ENCODE results near the gene FUT8.

FUT8 gene

GRCh38 chr14:65499138-65499537 is 86.6 kb downstream of the FUT8 start:
- Histone ChIP-seq H3K27me3 (ENCODE audit: low read depth, low read length) (no peaks in the 10 kb centered on the region), H3K36me3 (ENCODE audit: control insufficient read depth in 1 of 2, insufficient read depth in 2 of 2, low read length in 2 of 2) (no peaks in the 10 kb centered on the region), H3K4me1 (ENCODE audit: control insufficient read depth in 1 of 2, insufficient read depth in 2 of 2, low read length in 2 of 2) (peaks cover 0 to 12% of the 10 kb centered on the region in 2 donors), H3K27ac (ENCODE audit: low read length) (no peak overlapping the region), H3K9me3 (ENCODE audit: control insufficient read depth in 1 of 2, low read length in 2 of 2) (no peaks in the 10 kb centered on the region), H3K4me3 (ENCODE audit: low read depth in 1 of 2, low read length in 2 of 2) (no peak overlapping the region)

- peaks cover 0 to 12% of the 10 kb centered on the region in 2 donors for H3K4me1 ChIP-seq (ENCODE audit: control insufficient read depth in 1 of 2, insufficient read depth in 2 of 2, low read length in 2 of 2)
- no peak overlapping the region for H3K4me3 ChIP-seq (ENCODE audit: low read depth in 1 of 2, low read length in 2 of 2)
- H3K27ac ChIP-seq (ENCODE audit: low read length): peak overlapping the region; percentile 72
- no peaks in the 10 kb centered on the region for H3K27me3 ChIP-seq (ENCODE audit: low read depth, low read length)
- H3K9me3 ChIP-seq (ENCODE audit: control insufficient read depth in 1 of 2, low read length in 2 of 2): no peaks in the 10 kb centered on the region
- H3K36me3 ChIP-seq (ENCODE audit: control insufficient read depth in 1 of 2, insufficient read depth in 2 of 2, low read length in 2 of 2): no peaks in the 10 kb centered on the region
These were observed 87.5 kb downstream of the FUT8 start for GRCh38 chr14:65500075-65500474.

- H3K4me1 ChIP-seq (ENCODE audit: control insufficient read depth in 1 of 2, insufficient read depth in 2 of 2, low read length in 2 of 2): peaks cover 0 to 12% of the 10 kb centered on the region in 2 donors
- H3K27me3 ChIP-seq (ENCODE audit: low read depth, low read length): no peaks in the 10 kb centered on the region
- no peaks in the 10 kb centered on the region for H3K9me3 ChIP-seq (ENCODE audit: control insufficient read depth in 1 of 2, low read length in 2 of 2)
- no peaks in the 10 kb centered on the region for H3K36me3 ChIP-seq (ENCODE audit: control insufficient read depth in 1 of 2, insufficient read depth in 2 of 2, low read length in 2 of 2)
- H3K4me3 ChIP-seq (ENCODE audit: low read depth in 1 of 2, low read length in 2 of 2): no peak overlapping the region
- H3K27ac ChIP-seq (ENCODE audit: low read length): no peak overlapping the region
These were observed 88.8 kb downstream of the FUT8 start for GRCh38 chr14:65501328-65501727.

GRCh38 chr14:65502676-65503124 is 90.2 kb downstream of the FUT8 start:
- Histone ChIP-seq H3K4me3 (ENCODE audit: low read depth in 1 of 2, low read length in 2 of 2) (no peak overlapping the region), H3K4me1 (ENCODE audit: control insufficient read depth in 1 of 2, insufficient read depth in 2 of 2, low read length in 2 of 2) (peaks cover 0 to 12% of the 10 kb centered on the region in 2 donors), H3K27ac (ENCODE audit: low read length) (no peak overlapping the region), H3K36me3 (ENCODE audit: control insufficient read depth in 1 of 2, insufficient read depth in 2 of 2, low read length in 2 of 2) (no peaks in the 10 kb centered on the region), H3K27me3 (ENCODE audit: low read depth, low read length) (no peaks in the 10 kb centered on the region), H3K9me3 (ENCODE audit: control insufficient read depth in 1 of 2, low read length in 2 of 2) (peaks cover 0 to 3% of the 10 kb centered on the region in 2 donors)

GRCh38 chr14:65503771-65504170 is 91.2 kb downstream of the FUT8 start:
- H3K27me3 ChIP-seq (ENCODE audit: low read depth, low read length): no peaks in the 10 kb centered on the region
- H3K4me1 ChIP-seq (ENCODE audit: control insufficient read depth in 1 of 2, insufficient read depth in 2 of 2, low read length in 2 of 2): peaks cover 0 to 12% of the 10 kb centered on the region in 2 donors
- H3K36me3 ChIP-seq (ENCODE audit: control insufficient read depth in 1 of 2, insufficient read depth in 2 of 2, low read length in 2 of 2): no peaks in the 10 kb centered on the region
- H3K9me3 ChIP-seq (ENCODE audit: control insufficient read depth in 1 of 2, low read length in 2 of 2): peaks cover 0 to 3% of the 10 kb centered on the region in 2 donors
- no peak overlapping the region for H3K4me3 ChIP-seq (ENCODE audit: low read depth in 1 of 2, low read length in 2 of 2)
- H3K27ac ChIP-seq (ENCODE audit: low read length): no peak overlapping the region

- H3K36me3 ChIP-seq (ENCODE audit: control insufficient read depth in 1 of 2, insufficient read depth in 2 of 2, low read length in 2 of 2): no peaks in the 10 kb centered on the region
- H3K9me3 ChIP-seq (ENCODE audit: control insufficient read depth in 1 of 2, low read length in 2 of 2): peaks cover 0 to 3% of the 10 kb centered on the region in 2 donors
- H3K27me3 ChIP-seq (ENCODE audit: low read depth, low read length): no peaks in the 10 kb centered on the region
- H3K27ac ChIP-seq (ENCODE audit: low read length): no peak overlapping the region
- H3K4me3 ChIP-seq (ENCODE audit: low read depth in 1 of 2, low read length in 2 of 2): no peak overlapping the region
- H3K4me1 ChIP-seq (ENCODE audit: control insufficient read depth in 1 of 2, insufficient read depth in 2 of 2, low read length in 2 of 2): peaks cover 0 to 7% of the 10 kb centered on the region in 2 donors
These were observed 94.3 kb downstream of the FUT8 start for GRCh38 chr14:65506801-65507200.

- Histone ChIP-seq H3K27ac (ENCODE audit: low read length) (no peak overlapping the region), H3K4me3 (ENCODE audit: low read depth in 1 of 2, low read length in 2 of 2) (no peak overlapping the region), H3K27me3 (ENCODE audit: low read depth, low read length) (no peaks in the 10 kb centered on the region), H3K9me3 (ENCODE audit: control insufficient read depth in 1 of 2, low read length in 2 of 2) (peaks cover 0 to 3% of the 10 kb centered on the region in 2 donors), H3K4me1 (ENCODE audit: control insufficient read depth in 1 of 2, insufficient read depth in 2 of 2, low read length in 2 of 2) (no peaks in the 10 kb centered on the region), H3K36me3 (ENCODE audit: control insufficient read depth in 1 of 2, insufficient read depth in 2 of 2, low read length in 2 of 2) (no peaks in the 10 kb centered on the region)
These were observed 97.3 kb downstream of the FUT8 start for GRCh38 chr14:65509842-65510241.

- no peaks in the 10 kb centered on the region for H3K4me1 ChIP-seq (ENCODE audit: control insufficient read depth in 1 of 2, insufficient read depth in 2 of 2, low read length in 2 of 2)
- no peaks in the 10 kb centered on the region for H3K36me3 ChIP-seq (ENCODE audit: control insufficient read depth in 1 of 2, insufficient read depth in 2 of 2, low read length in 2 of 2)
- H3K4me3 ChIP-seq (ENCODE audit: low read depth in 1 of 2, low read length in 2 of 2): no peak overlapping the region
- H3K27ac ChIP-seq (ENCODE audit: low read length): no peak overlapping the region
- H3K27me3 ChIP-seq (ENCODE audit: low read depth, low read length): no peaks in the 10 kb centered on the region
- no peaks in the 10 kb centered on the region for H3K9me3 ChIP-seq (ENCODE audit: control insufficient read depth in 1 of 2, low read length in 2 of 2)
These were observed 101.1 kb downstream of the FUT8 start for GRCh38 chr14:65513671-65514070.

- H3K4me1 ChIP-seq (ENCODE audit: control insufficient read depth in 1 of 2, insufficient read depth in 2 of 2, low read length in 2 of 2): no peaks in the 10 kb centered on the region
- H3K36me3 ChIP-seq (ENCODE audit: control insufficient read depth in 1 of 2, insufficient read depth in 2 of 2, low read length in 2 of 2): no peaks in the 10 kb centered on the region
- no peaks in the 10 kb centered on the region for H3K9me3 ChIP-seq (ENCODE audit: control insufficient read depth in 1 of 2, low read length in 2 of 2)
- no peak overlapping the region for H3K27ac ChIP-seq (ENCODE audit: low read length)
- H3K27me3 ChIP-seq (ENCODE audit: low read depth, low read length): no peaks in the 10 kb centered on the region
- H3K4me3 ChIP-seq (ENCODE audit: low read depth in 1 of 2, low read length in 2 of 2): no peak overlapping the region
These were observed 105.4 kb downstream of the FUT8 start for GRCh38 chr14:65517635-65518542.

- Histone ChIP-seq H3K27me3 (ENCODE audit: low read depth, low read length) (no peaks in the 10 kb centered on the region), H3K27ac (ENCODE audit: low read length) (no peak overlapping the region), H3K36me3 (ENCODE audit: control insufficient read depth in 1 of 2, insufficient read depth in 2 of 2, low read length in 2 of 2) (no peaks in the 10 kb centered on the region), H3K4me3 (ENCODE audit: low read depth in 1 of 2, low read length in 2 of 2) (no peak overlapping the region), H3K9me3 (ENCODE audit: control insufficient read depth in 1 of 2, low read length in 2 of 2) (peaks cover 0 to 11% of the 10 kb centered on the region in 2 donors), H3K4me1 (ENCODE audit: control insufficient read depth in 1 of 2, insufficient read depth in 2 of 2, low read length in 2 of 2) (no peaks in the 10 kb centered on the region)
These were observed 115.5 kb downstream of the FUT8 start for GRCh38 chr14:65528069-65528468.

- H3K4me1 ChIP-seq (ENCODE audit: control insufficient read depth in 1 of 2, insufficient read depth in 2 of 2, low read length in 2 of 2): no peaks in the 10 kb centered on the region
- no peaks in the 10 kb centered on the region for H3K27me3 ChIP-seq (ENCODE audit: low read depth, low read length)
- H3K27ac ChIP-seq (ENCODE audit: low read length): no peak overlapping the region
- H3K36me3 ChIP-seq (ENCODE audit: control insufficient read depth in 1 of 2, insufficient read depth in 2 of 2, low read length in 2 of 2): no peaks in the 10 kb centered on the region
- H3K4me3 ChIP-seq (ENCODE audit: low read depth in 1 of 2, low read length in 2 of 2): no peak overlapping the region
- H3K9me3 ChIP-seq (ENCODE audit: control insufficient read depth in 1 of 2, low read length in 2 of 2): peaks cover 0 to 25% of the 10 kb centered on the region in 2 donors
These were observed 118.6 kb downstream of the FUT8 start for GRCh38 chr14:65531148-65531547.

Data from muscle layer of duodenum (tissue), 2 donors.